WTC11 (cell line): ENCODE results near the gene UTP11. TPM values are rescaled to one million over a fixed set of nuclear protein-coding genes. Genes with fewer than 3 reads are reported as not detected.
A peak's percentile ranks its signal among the peaks of the same experiment; 100 is the strongest.

Experiments used
- ATAC-seq: fragments of 200-7000 bp; cut with Tn5 transposase; 2 replicates; pipeline ENCODE4 v1.10.0; 2021; ENCODE audit warnings: mild to moderate bottlenecking, moderate library complexity
- CTCF ChIA-PET: fragments of 300-600 bp; sonication (Branson Sonifier 250); formaldehyde crosslinking; loops from one replicate; lab custom pipeline; 2021; ENCODE audit warnings: antibody characterized with exemption; lab: Charles Lee
- POLR2A ChIA-PET: fragments of 350-600 bp; sonication (Branson Sonifier 250); formaldehyde crosslinking; loops from one replicate; lab custom pipeline; 2021; ENCODE audit warnings: antibody characterized with exemption; lab: Charles Lee
- DNase-seq: peaks from one replicate; pipeline ENCODE4 v3.0.0; 2021; ENCODE audit warnings: low spot score
- H3K27ac Mint-ChIP-seq: 2 replicates; pipeline ENCODE4 v1.8.0; 2021; ENCODE audit warnings: mixed read lengths
- H3K27me3 Mint-ChIP-seq: 2 replicates; pipeline ENCODE4 v1.8.0; 2021; ENCODE audit warnings: low read depth, mild to moderate bottlenecking, moderate library complexity, mixed read lengths
- H3K36me3 Mint-ChIP-seq: 2 replicates; pipeline ENCODE4 v1.8.0; 2021; ENCODE audit warnings: mixed read lengths
- H3K4me1 Mint-ChIP-seq: 2 replicates; pipeline ENCODE4 v1.8.0; 2022; ENCODE audit warnings: mixed read lengths
- H3K4me3 Mint-ChIP-seq: 2 replicates; pipeline ENCODE4 v1.8.0; 2021; ENCODE audit warnings: mild to moderate bottlenecking, moderate library complexity, mixed read lengths
- H3K9me3 Mint-ChIP-seq: 2 replicates; pipeline ENCODE4 v1.8.0; 2021; ENCODE audit warnings: mixed read lengths
- E2F1 ChIP-seq: sonication (generic); formaldehyde crosslinking; IDR thresholded peaks from 2 replicates; pipeline ENCODE4 v1.8.0; 2022; ENCODE audit warnings: mild to moderate bottlenecking, missing genetic modification reagents
- E2F5 ChIP-seq: sonication (generic); formaldehyde crosslinking; IDR thresholded peaks from 2 replicates; pipeline ENCODE4 v1.8.1; 2022; ENCODE audit warnings: mild to moderate bottlenecking, moderate library complexity, missing genetic modification reagents
- ETV6 ChIP-seq: sonication (generic); formaldehyde crosslinking; IDR thresholded peaks from 2 replicates; pipeline ENCODE4 v1.8.1; 2022; ENCODE audit warnings: mild to moderate bottlenecking, missing genetic modification reagents
- FOXP1 ChIP-seq: sonication (generic); formaldehyde crosslinking; IDR thresholded peaks from 2 replicates; pipeline ENCODE4 v1.8.0; 2022; ENCODE audit warnings: missing genetic modification reagents, mild to moderate bottlenecking, moderate library complexity, borderline replicate concordance
- NR1H2 ChIP-seq: sonication (generic); formaldehyde crosslinking; IDR thresholded peaks from 2 replicates; pipeline ENCODE4 v1.9.0; 2021; ENCODE audit warnings: mild to moderate bottlenecking, moderate library complexity, missing genetic modification reagents
- PRDM15 ChIP-seq: sonication (generic); formaldehyde crosslinking; IDR thresholded peaks from 2 replicates; pipeline ENCODE4 v1.8.0; 2022; ENCODE audit warnings: missing genetic modification reagents
- SP1 ChIP-seq: sonication (generic); formaldehyde crosslinking; conservative IDR thresholded peaks from 2 replicates; pipeline ENCODE4 v1.8.1; 2022; ENCODE audit warnings: missing genetic modification reagents
- STAT6 ChIP-seq: sonication (generic); formaldehyde crosslinking; conservative IDR thresholded peaks from 2 replicates; pipeline ENCODE4 v1.8.1; 2023; ENCODE audit warnings: mild to moderate bottlenecking, low read depth, missing genetic modification reagents, moderate library complexity
- ZNF219 ChIP-seq: sonication (generic); formaldehyde crosslinking; IDR thresholded peaks from 2 replicates; pipeline ENCODE4 v1.8.0; 2023; ENCODE audit warnings: missing genetic modification reagents, mild to moderate bottlenecking, borderline replicate concordance
- total RNA-seq: library from RNA; stranded (reverse); gene quantifications from 3 replicates; pipeline ENCODE4 v1.2.3, GENCODE V29; 2021

Gene UTP11
- total RNA-seq, 1 experiment from 2014 or later: 42.2 TPM

- CTCF ChIA-PET: interaction anchor here (1.6 kb wide), 1 partner anchor 14 kb away, joined by 8 read pairs; the partner anchor contains the start of gene SF3A3
- Mint-ChIP-seq H3K27ac (peak overlapping the region; percentile 48), H3K9me3 (no peaks in the 10 kb centered on the region), H3K4me1 (peaks cover 54% of the 10 kb centered on the region), H3K27me3 (peaks cover 4% of the 10 kb centered on the region; the same call in 1 of the 2 replicates), H3K4me3 (peak overlapping the region; percentile 75), H3K36me3 (no peaks in the 10 kb centered on the region)
- peak; percentile 23 for DNase-seq
- TF ChIP-seq FOXP1 (CRISPR knock-in tag): 0 out of 2 replicates have a peak, but pooled peaks have one; percentile 18
- no peak for TF ChIP-seq E2F1 (CRISPR knock-in tag)
- peak; percentile 52; the same call in 1 of the 2 replicates for TF ChIP-seq PRDM15 (CRISPR knock-in tag)
- TF ChIP-seq SP1 (CRISPR knock-in tag): no peak
- TF ChIP-seq NR1H2 (CRISPR knock-in tag): no peak
- TF ChIP-seq STAT6 (CRISPR knock-in tag): no peak
- POLR2A ChIA-PET: no interaction called here
- no peak for ATAC-seq
Measured at GRCh38 chr1:38004284-38005108, 8.0 kb upstream of the UTP11 start.

GRCh38 chr1:38005195-38006007 is 7.1 kb upstream of the UTP11 start, which contains the start of gene FHL3:
FHL3 (minus strand) TSS chr1:38005514; CDS start chr1:37999412, 6,102 bp downstream.
- Mint-ChIP-seq H3K27me3 (peaks cover 4% of the 10 kb centered on the region; the same call in 1 of the 2 replicates), H3K36me3 (no peaks in the 10 kb centered on the region), H3K27ac (peak within 1 kb of the TSS; percentile 48), H3K4me1 (peaks cover 48% of the 10 kb centered on the region), H3K9me3 (no peaks in the 10 kb centered on the region), H3K4me3 (peak within 1 kb of the TSS; percentile 75)
- CTCF ChIA-PET: interaction anchor here (0.6 kb wide), 2 partner anchors 14 to 150 kb away, joined by 3 read pairs; no protein-coding TSS in a partner anchor
- ATAC-seq: peak; percentile 68
- TF ChIP-seq SP1 (CRISPR knock-in tag): peak; percentile 52; the same call in 1 of the 2 replicates
- TF ChIP-seq ZNF219: no peak
- TF ChIP-seq E2F5: no peak
- TF ChIP-seq FOXP1 (CRISPR knock-in tag): no peak
- no peak for TF ChIP-seq ETV6 (CRISPR knock-in tag)
- peak; percentile 84 for DNase-seq
- POLR2A ChIA-PET: interaction anchor here (1.0 kb wide), 1 partner anchor 9 kb away, joined by 3 read pairs; no protein-coding TSS in a partner anchor
